ENCODE measurements around the gene IGSF9B. TPM values are rescaled to one million over a fixed set of nuclear protein-coding genes. Genes with fewer than 3 reads are reported as not detected.

Gene IGSF9B
- total RNA-seq, 1 donor from 2014 or later = 0.17 TPM

DNA sequence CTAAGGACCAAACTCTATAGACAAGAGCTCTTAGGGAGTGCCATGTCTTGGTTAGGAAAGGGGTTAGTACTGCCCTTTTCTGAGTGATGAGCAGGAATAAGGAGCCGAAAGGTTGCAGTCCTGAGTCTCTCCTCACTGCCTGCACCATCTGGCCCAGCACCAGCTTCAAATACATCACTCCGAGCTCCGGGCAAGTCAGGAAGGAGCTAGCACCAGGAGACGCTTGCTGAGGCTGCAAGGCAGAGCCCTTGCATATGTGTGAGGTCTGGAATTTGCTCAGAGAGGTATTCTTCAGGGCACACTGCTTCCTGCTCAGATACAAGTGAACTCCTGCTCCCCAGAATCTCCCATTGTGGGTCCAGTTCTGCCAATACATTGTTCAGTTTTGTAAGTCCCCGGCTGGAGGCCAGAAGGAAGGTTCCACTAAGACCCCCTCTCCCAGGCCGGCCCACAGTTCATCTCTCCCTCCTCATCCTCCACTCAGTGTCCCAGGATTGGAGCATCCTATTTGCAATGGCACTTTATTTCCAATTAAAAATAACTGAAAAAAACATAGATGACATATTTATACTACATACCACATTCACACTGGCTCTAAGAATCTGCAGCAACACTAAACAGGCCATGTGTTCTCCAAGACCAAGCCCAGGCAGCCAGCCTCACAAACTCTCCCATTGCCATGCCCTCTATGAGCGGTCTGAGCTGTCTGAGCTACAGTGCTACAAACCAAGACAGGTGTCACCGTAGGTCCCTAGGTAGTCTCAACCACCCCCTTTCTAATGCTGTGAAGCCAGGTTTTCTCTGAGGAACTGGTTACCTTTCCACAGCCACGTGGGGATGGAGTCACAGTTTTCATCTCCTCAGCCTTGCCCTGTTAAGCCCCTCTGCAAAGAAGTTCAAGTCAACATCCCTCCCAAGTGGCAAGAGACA is 56.3 kb downstream of the IGSF9B start:
- DNase-seq = no peak

DNA sequence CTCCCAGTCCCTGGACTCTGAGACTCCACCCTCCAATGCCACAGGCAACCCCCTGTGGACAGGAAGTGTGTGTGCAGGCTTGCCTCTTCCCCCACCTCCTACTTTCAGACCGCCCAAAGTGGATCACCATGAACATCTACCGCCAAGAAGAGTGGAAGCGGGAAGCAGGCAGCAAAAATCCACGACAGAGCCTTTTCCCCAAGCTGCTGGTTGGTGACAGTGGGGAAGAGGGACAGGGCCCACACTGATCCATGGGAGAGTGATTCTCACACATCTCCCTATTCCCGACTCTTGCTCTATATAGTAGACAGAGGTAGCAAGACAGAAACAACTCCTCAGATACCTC is 58.0 kb downstream of the IGSF9B start:
- DNase-seq = no peak

DNA sequence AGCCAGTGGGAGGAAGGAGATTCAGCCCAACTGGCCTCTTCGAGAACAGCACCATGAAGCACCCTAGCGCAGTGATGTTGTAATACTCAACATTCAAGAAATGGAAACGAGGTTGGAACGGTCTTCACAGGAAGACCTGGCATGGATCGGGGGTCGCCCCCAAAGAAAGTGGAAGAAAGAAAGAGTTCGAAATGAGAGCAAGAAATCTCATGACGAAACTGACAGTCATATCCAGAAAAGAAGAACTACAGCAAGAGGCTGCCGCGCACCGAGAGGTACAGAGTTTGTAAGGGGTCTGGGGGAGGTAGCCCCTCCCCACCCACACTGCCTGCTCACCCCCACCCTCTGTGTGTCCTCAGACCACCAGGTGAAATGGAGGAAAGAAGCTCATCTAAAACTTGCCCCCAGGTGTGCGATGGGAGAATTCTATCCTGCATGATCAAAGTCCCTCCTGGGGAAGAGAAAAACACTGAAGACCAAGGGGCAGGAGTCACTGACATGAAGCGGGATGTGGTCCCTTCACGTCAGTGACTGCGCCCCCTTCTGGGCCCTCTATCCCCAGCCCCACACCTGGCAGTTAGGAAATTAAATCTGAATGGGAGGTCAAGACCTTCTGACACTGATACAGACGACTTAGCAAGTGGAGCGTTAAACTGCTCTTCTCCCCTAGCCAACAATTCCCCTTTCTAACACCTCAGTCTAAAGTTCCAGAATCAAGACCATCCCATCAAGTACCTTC is 58.6 kb downstream of the IGSF9B start:
- no peak for DNase-seq

DNA sequence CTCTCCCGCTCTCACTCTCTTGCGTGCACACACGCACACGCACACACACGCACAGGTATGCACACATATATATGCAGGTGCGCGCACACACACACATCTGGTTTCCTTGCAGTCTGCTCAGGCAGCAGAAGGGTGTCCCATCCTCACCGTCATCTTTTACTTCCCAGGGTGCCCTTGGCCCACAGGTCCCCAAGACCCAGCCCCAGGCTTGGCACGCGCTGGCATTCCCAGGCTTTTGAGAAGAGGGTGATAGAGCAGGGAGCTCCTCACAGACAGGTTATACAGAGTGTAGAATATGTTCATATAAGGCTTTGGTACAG is 59.5 kb downstream of the IGSF9B start:
- no peak for DNase-seq

DNA sequence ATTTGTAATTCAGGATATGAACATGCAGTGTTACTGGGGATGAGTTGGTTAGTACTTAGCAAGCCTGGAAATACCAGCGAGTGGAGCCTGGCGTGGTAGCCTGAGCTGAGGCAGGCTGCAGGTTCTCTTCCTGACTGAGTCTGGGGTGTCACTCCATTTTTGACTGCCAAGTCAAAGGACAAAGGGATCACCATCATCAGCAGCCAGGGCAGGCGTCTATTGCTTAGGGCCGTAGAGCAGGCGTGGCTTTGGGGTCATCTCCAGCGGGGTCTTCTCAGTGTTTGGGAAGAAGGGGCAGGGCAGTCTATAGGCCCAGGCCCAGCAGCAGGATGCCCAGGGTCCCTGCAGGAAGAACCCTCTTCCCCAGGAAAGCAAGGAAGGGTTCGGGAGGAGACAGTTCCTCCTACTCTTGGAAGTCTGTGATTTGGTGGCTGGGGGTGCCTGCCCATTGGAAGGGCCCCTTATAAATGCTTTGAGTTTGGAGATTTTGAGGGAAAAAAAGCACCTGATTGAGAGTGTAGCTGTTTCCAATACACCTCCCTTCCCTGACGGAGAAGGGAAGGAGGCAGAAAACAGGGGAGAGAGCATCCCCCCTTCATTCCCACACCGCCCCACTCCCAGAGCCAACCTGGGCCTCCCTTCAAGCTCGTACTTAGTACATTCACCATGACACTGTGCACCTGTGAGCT is 60.0 kb downstream of the IGSF9B start:
- no peak for DNase-seq

DNA sequence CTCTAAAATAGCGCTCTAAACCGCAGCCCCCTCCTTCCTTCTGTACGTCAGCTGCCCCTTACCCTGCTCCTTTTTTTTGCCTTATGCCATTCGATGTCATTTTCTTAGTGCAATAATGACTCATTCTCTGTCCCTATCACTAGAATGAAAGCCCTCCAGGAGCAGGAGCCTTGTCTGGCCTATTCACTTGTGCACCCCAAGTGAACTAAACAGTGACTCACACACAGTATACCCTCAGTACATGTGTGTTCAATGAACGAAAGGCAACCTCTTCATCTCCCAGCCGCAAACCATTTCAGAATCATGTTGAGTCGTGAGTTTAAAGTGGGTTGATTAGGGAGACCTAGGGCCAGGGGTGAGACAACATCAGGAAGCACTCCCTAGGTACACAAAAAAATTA is 60.7 kb downstream of the IGSF9B start:
- DNase-seq = no peak

DNA sequence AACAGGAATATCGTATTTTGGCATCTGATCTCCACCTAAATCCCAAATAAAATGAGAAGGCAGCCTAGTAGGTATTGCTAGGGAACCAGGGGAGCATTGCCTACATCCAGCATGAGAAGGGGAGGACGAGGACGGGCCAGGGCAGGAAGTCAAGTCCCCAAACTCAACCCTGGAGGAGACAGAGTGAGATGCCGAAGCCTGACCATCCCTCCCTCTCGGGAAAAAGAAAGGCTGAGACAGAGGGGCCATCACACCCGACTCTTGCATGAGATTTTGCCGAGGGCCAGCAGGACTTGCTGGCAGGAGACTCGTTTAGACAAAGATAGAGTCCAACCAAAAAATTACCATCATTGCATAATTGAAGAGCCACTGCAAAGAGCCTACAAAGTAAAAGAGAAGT is 61.2 kb downstream of the IGSF9B start:
- no peak for DNase-seq

DNA sequence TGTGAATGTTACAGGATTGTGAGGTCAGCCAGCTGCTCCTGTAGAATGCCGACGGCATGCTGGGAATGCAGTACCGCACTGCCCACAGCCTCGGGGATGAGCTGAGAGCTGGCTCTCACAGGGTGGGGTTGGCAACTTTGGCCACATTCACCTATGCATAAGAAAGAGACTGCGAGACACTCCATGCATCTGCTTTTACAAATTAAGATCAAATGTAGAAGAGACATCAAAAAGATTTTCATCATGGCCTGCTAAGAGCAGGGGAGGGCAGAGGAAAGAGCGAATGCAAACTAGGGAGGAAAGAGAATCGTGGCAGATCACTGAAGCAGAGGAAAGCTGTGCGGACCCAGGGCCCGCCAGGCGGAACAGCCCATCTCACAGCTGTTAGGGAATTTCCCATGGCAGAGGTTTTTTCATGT is 61.7 kb downstream of the IGSF9B start:
- DNase-seq = no peak

DNA sequence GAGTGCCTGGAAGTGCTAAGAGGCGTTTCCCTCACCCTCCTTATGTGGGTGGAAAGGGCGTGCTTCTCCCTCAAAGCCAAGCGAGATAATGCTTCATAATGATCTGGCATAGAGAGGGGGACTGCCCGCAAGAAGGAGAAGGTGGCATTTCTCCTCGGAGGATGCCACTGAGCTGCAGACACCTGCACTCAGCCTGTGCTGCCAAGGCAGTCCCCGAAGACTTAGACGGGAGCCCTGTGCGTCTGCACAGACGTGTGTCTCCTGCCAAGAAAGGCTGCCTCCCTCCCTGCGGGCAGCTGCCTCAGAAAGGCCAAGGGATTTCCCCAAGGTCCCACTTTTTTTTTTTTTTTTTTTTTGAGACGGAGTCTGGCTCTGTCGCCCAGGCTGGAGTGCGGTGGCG is 63.4 kb downstream of the IGSF9B start:
- DNase-seq = no peak

DNA sequence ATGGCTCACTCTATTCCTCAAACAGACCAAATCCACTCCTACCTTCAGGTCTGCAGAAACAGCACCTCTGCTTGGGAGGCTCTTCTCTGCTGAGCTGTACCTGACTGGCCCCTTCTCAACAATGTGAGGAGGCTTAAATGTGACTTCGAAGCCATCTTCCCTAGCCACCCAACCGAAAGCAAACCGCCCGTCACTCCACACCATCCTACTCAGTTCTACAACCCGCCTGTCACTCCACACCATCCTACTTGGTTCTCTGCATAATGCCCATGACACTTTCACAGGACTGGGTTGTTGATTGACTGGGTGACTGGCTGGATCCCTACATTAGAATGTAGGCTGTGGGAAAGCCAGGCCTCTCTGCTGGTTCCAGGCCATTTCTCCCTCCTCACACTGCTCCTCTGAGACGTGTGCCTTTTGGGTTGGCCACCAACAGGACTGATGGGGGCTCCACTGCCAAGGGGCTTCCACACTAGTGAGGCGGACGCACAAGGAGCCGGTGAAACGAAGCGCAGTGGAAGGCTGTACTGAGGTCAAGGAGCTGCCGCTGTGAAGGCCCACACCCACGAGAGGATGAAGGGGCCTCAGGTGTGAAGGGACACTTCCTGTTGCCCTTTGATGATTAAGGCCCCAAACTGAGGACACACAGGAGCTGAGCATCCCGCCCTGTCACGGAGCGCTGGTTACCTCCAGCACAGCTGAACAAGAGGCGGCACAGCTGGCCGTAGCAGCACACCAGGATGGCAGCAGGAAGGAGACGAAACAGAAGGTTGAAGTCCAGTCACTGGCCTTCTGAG is 64.0 kb downstream of the IGSF9B start:
- DNase-seq = no peak

DNA sequence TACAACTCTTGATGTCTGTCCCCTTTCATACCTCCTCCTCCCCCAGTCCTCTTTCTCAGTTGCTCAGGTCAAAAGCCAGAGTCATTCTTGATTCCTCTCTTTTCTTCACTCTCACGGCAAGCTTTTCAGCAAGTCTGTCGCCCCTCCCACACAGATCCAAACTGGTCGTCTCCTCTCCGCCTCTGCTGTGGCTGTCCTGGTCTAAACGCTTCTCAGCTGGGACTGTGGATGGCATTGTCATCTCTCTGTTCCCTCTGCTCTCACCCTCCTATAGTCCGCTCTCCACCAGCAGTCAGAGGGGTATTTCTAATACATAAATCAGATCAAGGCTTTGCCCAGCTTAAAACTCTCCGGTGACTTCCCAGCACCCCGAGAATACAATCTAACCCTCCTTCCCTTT is 64.6 kb downstream of the IGSF9B start:
- no peak for DNase-seq

DNA sequence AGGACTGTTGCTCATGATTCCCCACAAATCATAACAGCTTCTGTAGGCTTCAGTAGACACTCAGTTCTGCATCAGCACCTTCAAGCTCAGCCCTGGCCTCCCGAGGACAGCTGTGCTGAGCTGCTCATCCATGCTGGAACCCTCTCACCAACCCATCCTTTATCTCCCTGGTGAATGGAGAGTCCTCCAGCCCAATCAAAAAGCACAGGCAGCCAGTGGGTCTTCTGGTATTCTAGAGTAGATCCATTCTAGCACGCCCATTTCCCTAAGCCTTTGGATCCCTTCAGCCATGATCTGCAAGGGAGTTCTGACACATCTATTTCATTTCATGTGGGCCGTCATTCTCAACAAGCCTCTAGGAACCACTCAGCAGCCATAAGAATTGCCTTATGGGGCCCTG is 66.9 kb downstream of the IGSF9B start:
- DNase-seq = no peak

DNA sequence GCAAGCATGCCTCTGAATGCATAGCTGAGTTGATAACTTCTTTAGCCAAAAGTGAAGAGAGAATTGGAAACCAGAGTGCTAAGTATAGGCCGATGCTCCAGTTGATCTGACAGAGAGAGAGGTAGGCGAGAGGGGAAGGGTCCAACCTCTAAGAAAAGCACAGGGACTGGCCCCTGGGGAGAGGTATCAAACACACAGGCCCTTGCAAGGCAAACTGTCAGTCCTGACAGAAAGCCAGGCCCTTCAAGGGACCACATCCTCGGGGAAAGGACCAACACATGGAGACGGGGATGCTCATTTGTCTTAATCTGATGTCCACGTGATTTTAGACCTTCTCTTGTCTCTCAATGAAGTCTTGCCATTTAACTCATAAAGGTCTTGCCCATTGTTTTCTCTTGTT is 67.6 kb downstream of the IGSF9B start:
- no peak for DNase-seq

DNA sequence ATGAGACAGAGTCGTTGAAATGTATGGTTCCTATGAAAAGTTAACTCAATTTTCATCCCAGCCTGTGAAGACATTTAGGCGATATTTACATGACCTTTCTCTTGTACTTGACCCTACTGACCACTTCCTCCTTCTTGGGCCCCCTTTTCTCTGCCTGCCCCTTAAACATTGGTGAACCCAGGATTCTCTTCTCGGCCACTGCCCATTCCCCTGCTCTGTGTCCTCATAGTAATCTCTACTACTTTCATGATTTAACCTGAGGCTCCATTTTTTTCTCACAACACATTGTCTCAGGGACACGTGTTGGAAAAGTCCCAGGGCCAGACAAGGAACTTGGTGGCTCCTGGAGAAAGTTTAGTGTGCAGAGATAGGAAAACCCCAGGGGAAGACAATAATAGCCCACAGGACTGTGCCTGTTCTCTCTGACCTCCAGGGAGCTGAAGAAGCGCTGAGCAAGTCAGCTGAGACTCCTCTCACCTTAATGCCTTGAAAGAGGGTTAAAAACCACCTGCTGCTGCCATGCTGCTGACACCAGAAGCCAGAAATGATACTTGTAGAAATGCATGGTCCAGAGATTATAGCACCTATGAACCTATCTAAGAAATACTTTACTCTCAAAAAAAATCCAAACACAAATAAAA is 69.0 kb downstream of the IGSF9B start:
- no peak for DNase-seq

DNA sequence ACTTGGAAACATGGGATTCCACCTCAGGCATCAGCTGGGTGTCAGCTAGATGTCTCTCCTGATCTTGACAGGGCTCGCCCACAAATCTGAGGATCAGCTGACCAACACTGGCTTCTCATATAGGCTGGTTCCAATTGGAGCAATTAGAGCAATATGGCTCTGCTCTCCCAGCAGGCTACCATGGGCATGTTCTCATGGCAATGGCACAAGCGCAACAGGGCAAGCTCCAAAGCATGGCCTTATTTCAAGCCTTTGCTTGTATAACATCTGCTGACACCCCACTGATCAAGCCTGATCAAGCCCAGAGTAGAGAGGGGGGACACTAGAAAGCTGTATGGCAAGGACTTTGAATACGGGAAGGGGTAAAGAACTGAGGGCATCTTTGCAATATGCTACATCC is 70.7 kb downstream of the IGSF9B start:
- no peak for DNase-seq

DNA sequence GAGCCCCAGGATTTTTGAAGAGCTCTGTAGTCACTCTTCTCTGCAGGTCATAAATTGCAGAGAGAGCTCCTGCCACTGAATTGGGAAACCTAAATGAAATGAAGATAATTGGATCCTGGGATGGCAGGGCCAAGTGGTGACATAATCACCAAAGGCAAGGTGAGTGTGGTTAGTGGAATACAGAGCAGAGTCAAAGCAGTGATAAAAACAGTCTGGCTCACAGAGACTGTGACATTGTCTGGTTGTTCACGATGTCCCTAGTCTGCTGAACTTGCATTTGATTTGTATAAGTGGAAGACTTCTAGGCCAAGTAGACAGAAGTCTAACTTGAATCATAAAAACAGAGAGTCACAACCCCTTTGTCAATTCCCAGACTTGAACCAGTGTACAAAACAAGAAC is 84.6 kb downstream of the IGSF9B start:
- no peak for DNase-seq

DNA sequence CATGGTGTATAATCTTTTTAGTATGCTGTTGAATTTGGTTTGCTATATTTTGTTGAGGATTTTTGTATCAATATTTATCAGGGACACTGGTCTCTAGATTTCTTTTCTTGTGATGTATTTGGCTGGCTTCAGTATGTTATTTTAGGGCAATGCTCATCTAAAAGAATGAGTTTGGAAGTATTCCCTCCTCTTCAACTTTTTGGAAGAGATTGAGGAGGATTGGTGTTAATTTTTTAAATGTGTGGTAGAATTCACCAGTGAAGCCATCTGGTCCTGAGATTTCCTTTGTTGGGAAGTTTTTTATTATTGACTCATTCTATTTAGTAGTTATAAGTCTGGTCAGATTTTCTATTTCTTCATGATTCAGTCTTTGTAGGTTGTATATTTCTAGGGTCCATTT is 89.3 kb downstream of the IGSF9B start:
- DNase-seq = no peak

DNA sequence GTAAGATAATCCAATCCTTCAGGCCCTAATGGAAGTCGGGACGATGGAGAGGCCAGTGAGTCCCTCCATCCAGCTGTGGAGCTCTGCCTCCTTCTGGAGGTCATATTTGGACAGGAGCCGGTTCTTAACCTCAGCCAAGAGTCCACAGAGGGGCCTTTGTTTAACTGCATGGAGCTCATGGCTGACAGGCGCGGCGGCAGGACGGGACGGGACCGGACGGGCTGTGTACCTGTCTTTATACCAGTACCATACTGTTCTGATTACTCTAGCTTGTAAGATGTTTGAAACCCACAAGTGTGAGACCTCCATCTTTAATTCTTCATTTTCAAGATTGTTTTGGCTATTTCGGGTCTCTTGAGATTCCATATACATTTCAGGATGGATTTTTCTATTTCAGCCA is 91.3 kb downstream of the IGSF9B start:
- DNase-seq = no peak

DNA sequence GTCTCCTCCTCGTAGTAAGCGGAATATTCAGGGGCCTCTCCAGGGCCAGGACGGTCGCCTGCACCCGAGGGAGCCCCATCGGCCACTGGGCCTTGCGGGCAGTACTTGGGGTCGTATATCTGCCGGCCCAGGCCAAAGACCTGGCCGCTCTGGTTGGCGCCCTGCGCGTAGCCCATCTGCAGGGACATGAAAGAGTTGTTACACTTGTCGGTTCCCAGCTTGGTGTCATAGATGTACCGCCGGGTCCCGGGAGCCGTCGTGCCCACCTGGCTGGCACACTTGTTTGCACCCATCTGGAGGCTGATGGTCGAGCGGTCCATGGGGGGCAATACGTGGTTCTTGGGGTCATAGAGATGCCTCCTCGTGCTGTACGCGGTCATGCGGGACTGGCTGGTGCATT is 92.0 kb downstream of the IGSF9B start:
- no peak for DNase-seq

DNA sequence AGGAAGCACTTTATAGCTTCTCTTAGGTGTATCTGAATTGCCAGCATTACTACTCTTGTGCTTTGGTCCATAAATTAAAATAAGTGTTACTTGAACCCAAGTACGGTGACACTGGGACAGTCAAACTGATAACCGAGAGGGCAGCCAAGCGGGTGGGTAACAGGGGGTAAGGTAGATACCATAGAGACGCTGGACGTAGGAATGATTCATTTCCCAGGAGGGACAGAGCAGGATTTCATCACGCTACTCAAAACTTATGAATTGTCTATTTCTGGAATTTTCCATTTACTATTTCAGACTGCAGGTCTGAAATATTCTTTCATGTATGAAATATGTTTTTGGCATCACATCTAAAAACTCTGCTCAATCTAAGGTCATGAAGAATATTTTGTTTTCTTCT is 96.6 kb downstream of the IGSF9B start:
- no peak for DNase-seq
